K562 (cell line): ENCODE data around the gene SLC29A2. TPM values are rescaled to one million over a fixed set of nuclear protein-coding genes. Genes with fewer than 3 reads are reported as not detected.
A peak's percentile ranks its signal among the peaks of the same experiment; 100 is the strongest.
"Not testable (repeated sequence)": the region's sequence is repeated elsewhere in the genome, so short reads cannot be mapped to it uniquely, and the experiment has no call there.

Experiments used
- ATAC-seq: fragments of 200-7000 bp; cut with Tn5 transposase; 3 replicates; pipeline ENCODE4 v1.9.1; 2020; ENCODE audit warnings: moderate library complexity
- BruUV-seq: library from RNA; stranded (reverse); fragments of 400-500 nt; replicated peaks from 2 replicates; lab custom pipeline; 2021; lab: Mats Ljungman, UMichigan
- CTCF ChIA-PET: fragments of 300-600 bp; formaldehyde crosslinking; extraction: SDS; loops from one replicate; lab custom pipeline; 2021; ENCODE audit warnings: low intra/inter-chr PET ratio; lab: Yijun Ruan, JAX
- POLR2A ChIA-PET: fragments of 300-600, 350-650 bp; sonication (Branson Sonifier 250); formaldehyde crosslinking; extraction: SDS; loops from one replicate; lab custom pipeline; 2021; ENCODE audit warnings: antibody characterized with exemption, inconsistent platforms; lab: Yijun Ruan, JAX
- DNase-seq, 4 experiments: peaks; one replicate each; pipeline versions ENCODE4 v3.0.0 to v3.0.0-alpha.2; 2011 to 2018; ENCODE audit warnings: low spot score in 3 of 4, mixed read lengths in 3 of 4; ENCODE audit errors: extremely low read depth in 1 of 4
- FAIRE-seq: peaks from 2 replicates; lab custom pipeline; 2011; peaks lifted over from hg19 to GRCh38; lab: Jason Lieb, UNC
- H2AFZ ChIP-seq: 2 replicates; pipeline ENCODE4 v1.6.0; 2011; ENCODE audit warnings: low read depth, low read length, control low read depth, inconsistent platforms
- H3K27ac ChIP-seq: fragments of 200-600 bp; 3 replicates; pipeline ENCODE4 v1.8.0; 2011; ENCODE audit warnings: low read depth, mild to moderate bottlenecking, control low read depth, inconsistent platforms, low read length, moderate library complexity, mixed read lengths; ENCODE audit errors: extremely low read depth
- H3K27me3 ChIP-seq, 2 experiments: fragments of 300-600 bp in 1 of 2; 2 replicates in 1 of 2; 3 replicates in 1 of 2; pipeline versions ENCODE4 v1.6.0 to v1.8.0; 2011; ENCODE audit warnings: inconsistent platforms in 2 of 2, low read length in 2 of 2, mild to moderate bottlenecking in 1 of 2, mixed read lengths in 1 of 2, moderate library complexity in 1 of 2; ENCODE audit not compliant: control insufficient read depth in 2 of 2, insufficient read depth in 2 of 2
- H3K36me3 ChIP-seq: fragments of 300-600 bp; 3 replicates; pipeline ENCODE4 v1.8.0; 2011; ENCODE audit warnings: mild to moderate bottlenecking, low read length, inconsistent platforms; ENCODE audit not compliant: control insufficient read depth, insufficient read depth
- H3K4me1 ChIP-seq, 2 experiments: fragments of 200-600 bp in 1 of 2; replicated peaks in 1 of 2; 2 replicates in 1 of 2; 3 replicates in 1 of 2; pipeline versions ENCODE4 v1.5.1 to v1.8.0; 2011; ENCODE audit warnings: inconsistent platforms in 2 of 2, low read length in 2 of 2, mild to moderate bottlenecking in 1 of 2, mixed read lengths in 1 of 2, moderate library complexity in 1 of 2; ENCODE audit not compliant: control insufficient read depth in 2 of 2, insufficient read depth in 2 of 2
- H3K4me2 ChIP-seq: 2 replicates; pipeline ENCODE4 v1.6.1; 2011; ENCODE audit warnings: low read length, control low read depth, inconsistent platforms, mixed read lengths; ENCODE audit not compliant: insufficient read depth
- H3K4me3 ChIP-seq: fragments of 200-600 bp; sonication (generic), shearing (Covaris generic); 2 replicates; pipeline ENCODE4 v1.5.1; 2016; ENCODE audit warnings: control low read depth, inconsistent platforms
- H3K79me2 ChIP-seq: fragments of 200-600 bp; 3 replicates; pipeline ENCODE4 v1.8.0; 2011; ENCODE audit warnings: low read length, inconsistent platforms; ENCODE audit not compliant: control insufficient read depth, insufficient read depth
- H3K9ac ChIP-seq, 2 experiments: 2 replicates each; pipeline versions ENCODE4 v1.6.0 to v1.6.1; 2011; ENCODE audit warnings: low read depth in 2 of 2, low read length in 2 of 2, control low read depth in 1 of 2, inconsistent platforms in 1 of 2, mild to moderate bottlenecking in 1 of 2, mixed read lengths in 1 of 2; ENCODE audit not compliant: insufficient read depth in 1 of 2
- H3K9me1 ChIP-seq: one replicate; pipeline ENCODE4 v1.6.0; 2011; ENCODE audit warnings: inconsistent platforms, mild to moderate bottlenecking, low read length, moderate library complexity; ENCODE audit not compliant: control insufficient read depth, insufficient read depth
- H3K9me3 ChIP-seq: replicated peaks from 2 replicates; pipeline ENCODE4 v1.5.1; 2011; ENCODE audit warnings: low read depth, low read length, inconsistent platforms; ENCODE audit not compliant: control insufficient read depth, insufficient read depth
- H4K20me1 ChIP-seq: replicated peaks from 2 replicates; pipeline ENCODE4 v1.6.1; 2011; ENCODE audit warnings: low read length, inconsistent platforms, mixed read lengths; ENCODE audit not compliant: control insufficient read depth, insufficient read depth
- IRF1 ChIP-seq: sonication (generic); formaldehyde crosslinking; IDR thresholded peaks from 2 replicates; pipeline ENCODE4 v1.8.0; 2022; ENCODE audit warnings: missing genetic modification reagents, mild to moderate bottlenecking, borderline replicate concordance
- WGBS: fragments of 100-300 bp; shearing (Covaris generic); methylation state at CpG from one replicate; pipeline ENCODE4 v1.1.6; 2016; ENCODE audit warnings: low coverage, mixed read lengths; ENCODE audit not compliant: insufficient coverage; ENCODE audit errors: missing lambda C conversion rate; 5-methylcytosine and 5-hydroxymethylcytosine counted together
- in situ Hi-C: fragments of 300-500 bp; cut with MboI; formaldehyde crosslinking; loops from 4 replicates; pipeline ENCODE4 v1.15.0; 2018; ENCODE audit warnings: inconsistent platforms, mixed read lengths
- intact Hi-C: fragments of 100-400 bp; cut with micrococcal nuclease; formaldehyde crosslinking; loops from 2 replicates; pipeline ENCODE4 v1.14.2; 2022
- polyA plus RNA-seq, 8 experiments: library from polyadenylated mRNA; depleted of rRNA in 4 of 8; stranded (reverse) in 5 of 8; unstranded in 3 of 8; fragments of >200 nt; fragmentation: Nextera tagmentation in 2 of 8; fragmentation: Illumina TruSeq in 1 of 8; extraction: Ambion mirVana in 2 of 8; extraction: Trizol in 1 of 8; gene quantifications; 2 replicates each; pipeline versions ENCODE4 v1.2.1 to v1.2.3, GENCODE V29; 2011 to 2014; ENCODE audit warnings: inconsistent platforms in 1 of 8, missing spikeins in 1 of 8
- total RNA-seq, 7 experiments: library from RNA; depleted of rRNA in 6 of 7; stranded (reverse); fragments of >200 nt in 6 of 7; fragmentation: Illumina TruSeq in 2 of 7; extraction: Trizol in 2 of 7; gene quantifications; 2 replicates each; pipeline versions ENCODE4 v1.2.1 to v1.2.3, GENCODE V29; 2011 to 2021; ENCODE audit warnings: low replicate concordance in 1 of 7
- TF ChIP-seq, protein P1 (sequence below), 2 experiments: fragments of 450-650 bp; IDR thresholded peaks; 2 replicates each; pipeline ENCODE4 v1.6.1; 2016
- TF ChIP-seq, protein P2 (sequence below): fragments of 450-650 bp; IDR thresholded peaks from 2 replicates; pipeline ENCODE4 v1.7.0; 2016; ENCODE audit warnings: borderline replicate concordance

The SLC29A2 gene
- total and polyA plus RNA-seq, 9 of the 15 experiments (the other 6 are each of a cell fraction or from before 2014, with no cell fraction given): 2.4 to 48.6 (median 14.2) TPM

DNA sequence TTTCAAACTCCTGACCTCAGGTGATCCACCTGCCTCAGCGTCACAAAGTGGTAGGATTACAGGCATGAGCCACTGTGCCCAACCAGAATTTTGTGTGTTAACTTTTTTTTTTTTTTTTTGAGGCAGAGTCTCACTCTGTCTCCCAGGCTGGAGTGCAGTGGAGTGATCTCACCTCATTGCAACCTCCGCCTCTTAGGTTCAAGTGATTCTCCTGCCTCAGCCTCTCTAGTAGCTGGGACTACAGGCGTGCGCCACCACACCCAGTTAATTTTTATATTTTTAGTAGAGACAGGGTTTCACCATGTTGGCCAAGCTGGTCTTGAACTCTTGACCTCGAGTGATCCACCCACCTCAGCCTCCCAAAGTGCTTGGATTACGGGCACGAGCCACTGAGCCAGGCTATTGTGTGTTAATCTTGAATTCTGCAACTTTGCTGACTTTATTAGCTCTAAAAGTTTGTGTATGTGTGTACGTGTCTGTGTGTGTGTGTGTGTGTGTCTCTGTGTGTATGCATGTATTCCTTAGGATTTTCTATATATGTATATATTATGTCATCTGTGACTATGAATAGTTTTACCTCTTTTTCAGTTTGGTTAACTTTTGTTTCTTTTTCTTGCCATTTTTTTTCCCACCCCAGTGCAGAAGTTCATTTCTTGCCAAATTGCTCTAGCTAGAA lies 20.9 kb downstream of the SLC29A2 start:
- Histone ChIP-seq H3K4me2 (peak overlapping the region; percentile 31; the same call in 1 of the 2 replicates), H3K9ac (0 out of 4 replicates have a peak overlapping the region, but pooled peaks of 1 of the 2 experiments have one; percentile 33), H3K4me1 (peaks cover 15 to 29% of the 10 kb centered on the region in 2 experiments), H3K27ac (0 out of 3 replicates have a peak overlapping the region, but pooled peaks have one; percentile 21), H2AFZ (peak overlapping the region; percentile 87)
- CTCF ChIA-PET, H3K36me3 ChIP-seq, H4K20me1 ChIP-seq, BruUV-seq, DNase-seq, H3K79me2 ChIP-seq, ATAC-seq, H3K27me3 ChIP-seq, H3K9me1 ChIP-seq, H3K9me3 ChIP-seq, intact Hi-C loops, H3K4me3 ChIP-seq, in situ Hi-C loops, FAIRE-seq: not testable (repeated sequence)
- 69% methylated on average over 8 of the region's 8 CpGs for WGBS
- POLR2A ChIA-PET: interaction anchor here (1.0 to 3.0 kb wide), 5 partner anchors 9 to 23 kb away, joined by 3 to 16 read pairs (median 5); no protein-coding TSS in a partner anchor
- TF ChIP-seq, protein P1, sequence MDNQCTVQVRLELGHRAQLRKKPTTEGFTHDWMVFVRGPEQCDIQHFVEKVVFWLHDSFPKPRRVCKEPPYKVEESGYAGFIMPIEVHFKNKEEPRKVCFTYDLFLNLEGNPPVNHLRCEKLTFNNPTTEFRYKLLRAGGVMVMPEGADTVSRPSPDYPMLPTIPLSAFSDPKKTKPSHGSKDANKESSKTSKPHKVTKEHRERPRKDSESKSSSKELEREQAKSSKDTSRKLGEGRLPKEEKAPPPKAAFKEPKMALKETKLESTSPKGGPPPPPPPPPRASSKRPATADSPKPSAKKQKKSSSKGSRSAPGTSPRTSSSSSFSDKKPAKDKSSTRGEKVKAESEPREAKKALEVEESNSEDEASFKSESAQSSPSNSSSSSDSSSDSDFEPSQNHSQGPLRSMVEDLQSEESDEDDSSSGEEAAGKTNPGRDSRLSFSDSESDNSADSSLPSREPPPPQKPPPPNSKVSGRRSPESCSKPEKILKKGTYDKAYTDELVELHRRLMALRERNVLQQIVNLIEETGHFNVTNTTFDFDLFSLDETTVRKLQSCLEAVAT (IDR thresholded peaks at IDR 0.05): 0 out of 4 replicates have a peak, but pooled peaks of 1 of the 2 experiments have one; percentile 53

GRCh38 chr11:66349084-66349386 lies 22.5 kb downstream of the SLC29A2 start:
- intact Hi-C loops: no loop called here
- FAIRE-seq: no peak
- POLR2A ChIA-PET: no interaction called here
- no peak for TF ChIP-seq IRF1
- TF ChIP-seq, protein P2, sequence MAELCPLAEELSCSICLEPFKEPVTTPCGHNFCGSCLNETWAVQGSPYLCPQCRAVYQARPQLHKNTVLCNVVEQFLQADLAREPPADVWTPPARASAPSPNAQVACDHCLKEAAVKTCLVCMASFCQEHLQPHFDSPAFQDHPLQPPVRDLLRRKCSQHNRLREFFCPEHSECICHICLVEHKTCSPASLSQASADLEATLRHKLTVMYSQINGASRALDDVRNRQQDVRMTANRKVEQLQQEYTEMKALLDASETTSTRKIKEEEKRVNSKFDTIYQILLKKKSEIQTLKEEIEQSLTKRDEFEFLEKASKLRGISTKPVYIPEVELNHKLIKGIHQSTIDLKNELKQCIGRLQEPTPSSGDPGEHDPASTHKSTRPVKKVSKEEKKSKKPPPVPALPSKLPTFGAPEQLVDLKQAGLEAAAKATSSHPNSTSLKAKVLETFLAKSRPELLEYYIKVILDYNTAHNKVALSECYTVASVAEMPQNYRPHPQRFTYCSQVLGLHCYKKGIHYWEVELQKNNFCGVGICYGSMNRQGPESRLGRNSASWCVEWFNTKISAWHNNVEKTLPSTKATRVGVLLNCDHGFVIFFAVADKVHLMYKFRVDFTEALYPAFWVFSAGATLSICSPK: no peak
- no TSS peak for BruUV-seq
- H3K9me1 ChIP-seq: no peaks in the 10 kb centered on the region
- CTCF ChIA-PET: interaction anchor here (0.6 kb wide), 1 partner anchor 37 kb away, joined by 3 read pairs; no protein-coding TSS in a partner anchor
- H3K4me3 ChIP-seq: no peak overlapping the region
- no peak for ATAC-seq
- H3K27me3 ChIP-seq: no peaks in the 10 kb centered on the region
- no peak overlapping the region for H3K27ac ChIP-seq
- H4K20me1 ChIP-seq: no peaks in the 10 kb centered on the region
- no peaks in the 10 kb centered on the region for H3K36me3 ChIP-seq
- DNase-seq: no peak
- H3K4me2 ChIP-seq: no peak overlapping the region
- H3K79me2 ChIP-seq: peaks cover 13% of the 10 kb centered on the region
- H3K9ac ChIP-seq: no peak overlapping the region
- no peaks in the 10 kb centered on the region for H3K9me3 ChIP-seq
- in situ Hi-C loops: no loop called here
- peaks cover 20 to 40% of the 10 kb centered on the region in 2 experiments for H3K4me1 ChIP-seq
- no peak overlapping the region for H2AFZ ChIP-seq
- 79% methylated on average over 2 of the region's 2 CpGs for WGBS
